Stomach smooth muscle (tissue), 2 donors: ENCODE measurements around the gene RAD52.
A peak's percentile ranks its signal among the peaks of the same experiment; 100 is the strongest.

ENCODE experiments used
- H3K27ac ChIP-seq: one replicate; pipeline ENCODE4 v1.7.0; 2013; ENCODE audit warnings: mild to moderate bottlenecking, low read length, inconsistent platforms
- H3K27me3 ChIP-seq, 2 donors: one replicate each; pipeline ENCODE4 v1.7.0; 2013; ENCODE audit warnings: low read length in 2 of 2; ENCODE audit not compliant: insufficient read depth in 2 of 2, control insufficient read depth in 1 of 2
- H3K36me3 ChIP-seq, 2 donors: one replicate each; pipeline ENCODE4 v1.7.0; 2013; ENCODE audit warnings: low read length in 2 of 2; ENCODE audit not compliant: control insufficient read depth in 2 of 2, insufficient read depth in 2 of 2
- H3K4me1 ChIP-seq: one replicate; pipeline ENCODE4 v1.7.0; 2013; ENCODE audit warnings: low read length; ENCODE audit not compliant: control insufficient read depth, insufficient read depth
- H3K4me3 ChIP-seq, 2 donors: one replicate each; pipeline ENCODE4 v1.7.0; 2013; ENCODE audit warnings: low read length in 2 of 2
- H3K9ac ChIP-seq, 2 donors: one replicate each; pipeline ENCODE4 v1.7.0; 2013; ENCODE audit warnings: low read length in 2 of 2, mild to moderate bottlenecking in 1 of 2
- H3K9me3 ChIP-seq, 2 donors: one replicate each; pipeline ENCODE4 v1.7.0; 2013; ENCODE audit warnings: low read length in 2 of 2; ENCODE audit not compliant: control insufficient read depth in 2 of 2
- donor health status: healthy.
- donor health status: Pancreatic carcinoma.

Gene RAD52

GRCh38 chr12:988646-989045 lies 39.2 kb upstream of the RAD52 start:
- H3K27me3 ChIP-seq: no peaks in the 10 kb centered on the region
- no peaks in the 10 kb centered on the region for H3K36me3 ChIP-seq
- H3K9me3 ChIP-seq: no peaks in the 10 kb centered on the region
- peaks cover 18% of the 10 kb centered on the region for H3K4me1 ChIP-seq
- H3K9ac ChIP-seq: peak overlapping the region in 1 of 2 donors; percentile 97
- peak overlapping the region; percentile 87 to 92 for H3K4me3 ChIP-seq
- no peak overlapping the region for H3K27ac ChIP-seq

- Histone ChIP-seq H3K4me1 (no peaks in the 10 kb centered on the region), H3K9me3 (no peaks in the 10 kb centered on the region), H3K4me3 (no peak overlapping the region), H3K36me3 (no peaks in the 10 kb centered on the region), H3K27me3 (no peaks in the 10 kb centered on the region), H3K27ac (no peak overlapping the region), H3K9ac (no peak overlapping the region)
Observed at GRCh38 chr12:981961-982360, 32.5 kb upstream of the RAD52 start.

- H3K4me3 ChIP-seq: no peak overlapping the region
- no peak overlapping the region for H3K27ac ChIP-seq
- no peaks in the 10 kb centered on the region for H3K4me1 ChIP-seq
- H3K9ac ChIP-seq: no peak overlapping the region
- H3K9me3 ChIP-seq: no peaks in the 10 kb centered on the region
- no peaks in the 10 kb centered on the region for H3K27me3 ChIP-seq
- H3K36me3 ChIP-seq: no peaks in the 10 kb centered on the region
Observed at GRCh38 chr12:981176-981828, 31.8 kb upstream of the RAD52 start.

GRCh38 chr12:979349-979748 lies 29.9 kb upstream of the RAD52 start:
- Histone ChIP-seq H3K4me3 (no peak overlapping the region), H3K9me3 (no peaks in the 10 kb centered on the region), H3K4me1 (no peaks in the 10 kb centered on the region), H3K9ac (no peak overlapping the region), H3K27ac (no peak overlapping the region), H3K27me3 (no peaks in the 10 kb centered on the region), H3K36me3 (no peaks in the 10 kb centered on the region)

GRCh38 chr12:977156-977555 lies 27.7 kb upstream of the RAD52 start:
- Histone ChIP-seq H3K9ac (no peak overlapping the region), H3K9me3 (no peaks in the 10 kb centered on the region), H3K4me3 (no peak overlapping the region), H3K36me3 (no peaks in the 10 kb centered on the region), H3K4me1 (no peaks in the 10 kb centered on the region), H3K27ac (no peak overlapping the region), H3K27me3 (no peaks in the 10 kb centered on the region)

GRCh38 chr12:976644-977043 lies 27.1 kb upstream of the RAD52 start:
- Histone ChIP-seq H3K9me3 (no peaks in the 10 kb centered on the region), H3K27ac (no peak overlapping the region), H3K9ac (no peak overlapping the region), H3K4me3 (no peak overlapping the region), H3K27me3 (no peaks in the 10 kb centered on the region), H3K36me3 (no peaks in the 10 kb centered on the region), H3K4me1 (no peaks in the 10 kb centered on the region)

- Histone ChIP-seq H3K36me3 (no peaks in the 10 kb centered on the region), H3K27me3 (no peaks in the 10 kb centered on the region), H3K9me3 (no peaks in the 10 kb centered on the region), H3K4me1 (no peaks in the 10 kb centered on the region), H3K4me3 (no peak overlapping the region), H3K9ac (no peak overlapping the region), H3K27ac (no peak overlapping the region)
Observed at GRCh38 chr12:974271-974862, 24.9 kb upstream of the RAD52 start.

GRCh38 chr12:971991-972390 lies 22.5 kb upstream of the RAD52 start:
- Histone ChIP-seq H3K27me3 (no peaks in the 10 kb centered on the region), H3K4me1 (no peaks in the 10 kb centered on the region), H3K4me3 (no peak overlapping the region), H3K9ac (no peak overlapping the region), H3K27ac (no peak overlapping the region), H3K36me3 (no peaks in the 10 kb centered on the region), H3K9me3 (no peaks in the 10 kb centered on the region)

- Histone ChIP-seq H3K9ac (no peak overlapping the region), H3K9me3 (no peaks in the 10 kb centered on the region), H3K4me1 (no peaks in the 10 kb centered on the region), H3K27ac (no peak overlapping the region), H3K4me3 (no peak overlapping the region), H3K27me3 (no peaks in the 10 kb centered on the region), H3K36me3 (no peaks in the 10 kb centered on the region)
Observed at GRCh38 chr12:969821-970220, 20.3 kb upstream of the RAD52 start.

GRCh38 chr12:968545-968944 lies 19.1 kb upstream of the RAD52 start:
- no peaks in the 10 kb centered on the region for H3K4me1 ChIP-seq
- H3K27ac ChIP-seq: no peak overlapping the region
- no peaks in the 10 kb centered on the region for H3K27me3 ChIP-seq
- no peak overlapping the region for H3K9ac ChIP-seq
- H3K4me3 ChIP-seq: no peak overlapping the region
- no peaks in the 10 kb centered on the region for H3K36me3 ChIP-seq
- H3K9me3 ChIP-seq: no peaks in the 10 kb centered on the region

GRCh38 chr12:967641-968040 lies 18.1 kb upstream of the RAD52 start:
- no peaks in the 10 kb centered on the region for H3K4me1 ChIP-seq
- H3K27ac ChIP-seq: no peak overlapping the region
- no peaks in the 10 kb centered on the region for H3K36me3 ChIP-seq
- no peak overlapping the region for H3K4me3 ChIP-seq
- H3K9me3 ChIP-seq: no peaks in the 10 kb centered on the region
- no peaks in the 10 kb centered on the region for H3K27me3 ChIP-seq
- H3K9ac ChIP-seq: no peak overlapping the region
